ENCODE data around the gene GMPPA.

Gene GMPPA

DNA sequence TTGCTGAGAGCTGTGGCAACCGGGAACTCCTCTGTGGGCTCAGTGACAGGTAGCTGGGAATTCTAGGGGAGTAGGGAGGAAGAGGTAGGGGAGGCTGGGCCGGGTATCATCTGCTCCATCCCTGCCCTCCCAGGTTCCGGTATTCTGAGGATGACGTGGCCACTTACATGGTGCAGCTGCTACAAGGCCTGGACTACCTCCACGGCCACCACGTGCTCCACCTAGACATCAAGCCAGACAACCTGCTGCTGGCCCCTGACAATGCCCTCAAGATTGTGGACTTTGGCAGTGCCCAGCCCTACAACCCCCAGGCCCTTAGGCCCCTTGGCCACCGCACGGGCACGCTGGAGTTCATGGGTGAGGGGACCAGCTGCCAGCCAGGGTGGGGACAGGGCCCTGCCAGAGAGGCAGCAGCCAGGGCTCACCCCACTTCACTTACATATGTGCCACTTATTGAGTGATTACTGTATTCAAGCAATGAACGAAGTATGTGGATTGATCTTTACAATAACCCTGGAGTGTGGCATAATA is 8.0 kb upstream of the GMPPA start:
- TF ChIP-seq, protein P1, sequence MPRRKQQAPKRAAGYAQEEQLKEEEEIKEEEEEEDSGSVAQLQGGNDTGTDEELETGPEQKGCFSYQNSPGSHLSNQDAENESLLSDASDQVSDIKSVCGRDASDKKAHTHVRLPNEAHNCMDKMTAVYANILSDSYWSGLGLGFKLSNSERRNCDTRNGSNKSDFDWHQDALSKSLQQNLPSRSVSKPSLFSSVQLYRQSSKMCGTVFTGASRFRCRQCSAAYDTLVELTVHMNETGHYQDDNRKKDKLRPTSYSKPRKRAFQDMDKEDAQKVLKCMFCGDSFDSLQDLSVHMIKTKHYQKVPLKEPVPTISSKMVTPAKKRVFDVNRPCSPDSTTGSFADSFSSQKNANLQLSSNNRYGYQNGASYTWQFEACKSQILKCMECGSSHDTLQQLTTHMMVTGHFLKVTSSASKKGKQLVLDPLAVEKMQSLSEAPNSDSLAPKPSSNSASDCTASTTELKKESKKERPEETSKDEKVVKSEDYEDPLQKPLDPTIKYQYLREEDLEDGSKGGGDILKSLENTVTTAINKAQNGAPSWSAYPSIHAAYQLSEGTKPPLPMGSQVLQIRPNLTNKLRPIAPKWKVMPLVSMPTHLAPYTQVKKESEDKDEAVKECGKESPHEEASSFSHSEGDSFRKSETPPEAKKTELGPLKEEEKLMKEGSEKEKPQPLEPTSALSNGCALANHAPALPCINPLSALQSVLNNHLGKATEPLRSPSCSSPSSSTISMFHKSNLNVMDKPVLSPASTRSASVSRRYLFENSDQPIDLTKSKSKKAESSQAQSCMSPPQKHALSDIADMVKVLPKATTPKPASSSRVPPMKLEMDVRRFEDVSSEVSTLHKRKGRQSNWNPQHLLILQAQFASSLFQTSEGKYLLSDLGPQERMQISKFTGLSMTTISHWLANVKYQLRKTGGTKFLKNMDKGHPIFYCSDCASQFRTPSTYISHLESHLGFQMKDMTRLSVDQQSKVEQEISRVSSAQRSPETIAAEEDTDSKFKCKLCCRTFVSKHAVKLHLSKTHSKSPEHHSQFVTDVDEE (CRISPR knock-in tag; IDR thresholded peaks at IDR 0.05) = no peak
- TF ChIP-seq ISL1 (CRISPR knock-in tag; IDR thresholded peaks at IDR 0.05) = no peak
- TF ChIP-seq ARNTL (CRISPR knock-in tag; IDR thresholded peaks at IDR 0.05; ENCODE audit: borderline replicate concordance, low read depth) = no peak
- TF ChIP-seq GLIS3 (CRISPR knock-in tag; IDR thresholded peaks at IDR 0.05) = no peak
- no peak for TF ChIP-seq TCF4 (CRISPR knock-in tag; IDR thresholded peaks at IDR 0.05; ENCODE audit: borderline replicate concordance)
- TF ChIP-seq, protein P2, sequence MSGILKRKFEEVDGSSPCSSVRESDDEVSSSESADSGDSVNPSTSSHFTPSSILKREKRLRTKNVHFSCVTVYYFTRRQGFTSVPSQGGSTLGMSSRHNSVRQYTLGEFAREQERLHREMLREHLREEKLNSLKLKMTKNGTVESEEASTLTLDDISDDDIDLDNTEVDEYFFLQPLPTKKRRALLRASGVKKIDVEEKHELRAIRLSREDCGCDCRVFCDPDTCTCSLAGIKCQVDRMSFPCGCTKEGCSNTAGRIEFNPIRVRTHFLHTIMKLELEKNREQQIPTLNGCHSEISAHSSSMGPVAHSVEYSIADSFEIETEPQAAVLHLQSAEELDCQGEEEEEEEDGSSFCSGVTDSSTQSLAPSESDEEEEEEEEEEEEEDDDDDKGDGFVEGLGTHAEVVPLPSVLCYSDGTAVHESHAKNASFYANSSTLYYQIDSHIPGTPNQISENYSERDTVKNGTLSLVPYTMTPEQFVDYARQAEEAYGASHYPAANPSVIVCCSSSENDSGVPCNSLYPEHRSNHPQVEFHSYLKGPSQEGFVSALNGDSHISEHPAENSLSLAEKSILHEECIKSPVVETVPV (CRISPR knock-in tag; IDR thresholded peaks at IDR 0.05) = no peak
- TF ChIP-seq, protein P3, sequence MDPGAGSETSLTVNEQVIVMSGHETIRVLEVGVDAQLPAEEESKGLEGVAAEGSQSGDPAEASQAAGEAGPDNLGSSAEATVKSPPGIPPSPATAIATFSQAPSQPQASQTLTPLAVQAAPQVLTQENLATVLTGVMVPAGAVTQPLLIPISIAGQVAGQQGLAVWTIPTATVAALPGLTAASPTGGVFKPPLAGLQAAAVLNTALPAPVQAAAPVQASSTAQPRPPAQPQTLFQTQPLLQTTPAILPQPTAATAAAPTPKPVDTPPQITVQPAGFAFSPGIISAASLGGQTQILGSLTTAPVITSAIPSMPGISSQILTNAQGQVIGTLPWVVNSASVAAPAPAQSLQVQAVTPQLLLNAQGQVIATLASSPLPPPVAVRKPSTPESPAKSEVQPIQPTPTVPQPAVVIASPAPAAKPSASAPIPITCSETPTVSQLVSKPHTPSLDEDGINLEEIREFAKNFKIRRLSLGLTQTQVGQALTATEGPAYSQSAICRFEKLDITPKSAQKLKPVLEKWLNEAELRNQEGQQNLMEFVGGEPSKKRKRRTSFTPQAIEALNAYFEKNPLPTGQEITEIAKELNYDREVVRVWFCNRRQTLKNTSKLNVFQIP (CRISPR knock-in tag; IDR thresholded peaks at IDR 0.05; ENCODE audit: borderline replicate concordance, low read depth) = no peak
- TF ChIP-seq ZNF70 (CRISPR knock-in tag; IDR thresholded peaks at IDR 0.05) = no peak
- no peak for TF ChIP-seq CSDC2 (CRISPR knock-in tag; IDR thresholded peaks at IDR 0.05)
- ATAC-seq = no peak

DNA sequence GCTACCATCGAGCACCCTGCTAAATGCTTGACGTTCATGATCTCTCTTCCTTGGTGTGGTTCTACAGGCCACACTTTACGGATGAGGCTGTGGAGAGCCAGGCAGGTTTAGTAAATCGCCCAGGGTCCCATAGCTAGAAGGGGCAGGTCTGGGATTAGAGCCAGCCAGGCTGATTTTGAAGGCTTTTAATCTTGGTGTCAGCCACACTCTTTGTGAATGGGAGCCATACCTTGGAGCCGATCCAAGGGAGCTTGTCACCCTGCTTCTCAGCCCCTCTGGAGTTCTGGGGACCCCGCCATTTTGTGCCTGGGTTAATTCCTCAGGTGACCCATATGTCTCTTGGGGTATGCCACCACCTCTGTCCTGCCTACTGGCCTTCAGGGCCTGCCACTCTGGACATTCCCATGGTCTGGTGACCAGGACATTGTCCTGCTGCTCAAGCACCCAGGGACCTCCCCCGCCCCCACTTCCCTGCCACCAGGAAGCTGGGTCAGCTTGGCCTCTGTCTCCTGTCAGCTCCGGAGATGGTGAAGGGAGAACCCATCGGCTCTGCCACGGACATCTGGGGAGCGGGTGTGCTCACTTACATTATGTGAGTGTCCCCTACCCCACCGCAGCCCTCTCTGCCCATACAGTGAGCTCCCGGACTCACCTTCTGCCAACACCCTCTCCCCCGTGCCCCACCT is 7.3 kb upstream of the GMPPA start:
- ATAC-seq = no peak
- TF ChIP-seq GLIS3 (CRISPR knock-in tag; IDR thresholded peaks at IDR 0.05) (no peak), ZFP30 (CRISPR knock-in tag; IDR thresholded peaks at IDR 0.05) (no peak), PPARA (CRISPR knock-in tag; IDR thresholded peaks at IDR 0.05; ENCODE audit: borderline replicate concordance) (no peak), ZNF8 (CRISPR knock-in tag; IDR thresholded peaks at IDR 0.05) (no peak), ARNTL (CRISPR knock-in tag; IDR thresholded peaks at IDR 0.05; ENCODE audit: borderline replicate concordance, low read depth) (no peak), ESRRG (CRISPR knock-in tag; IDR thresholded peaks at IDR 0.05) (no peak), ISL1 (CRISPR knock-in tag; IDR thresholded peaks at IDR 0.05) (no peak), ZFP3 (CRISPR knock-in tag; IDR thresholded peaks at IDR 0.05) (no peak), ZC3H10 (CRISPR knock-in tag; IDR thresholded peaks at IDR 0.05) (no peak), TOX (CRISPR knock-in tag; IDR thresholded peaks at IDR 0.05; ENCODE audit: borderline replicate concordance) (no peak), RARB (CRISPR knock-in tag; IDR thresholded peaks at IDR 0.05) (no peak), OSR1 (CRISPR knock-in tag; IDR thresholded peaks at IDR 0.05) (no peak)
- TF ChIP-seq, protein P2 (CRISPR knock-in tag; IDR thresholded peaks at IDR 0.05) = no peak
- TF ChIP-seq, protein P4, sequence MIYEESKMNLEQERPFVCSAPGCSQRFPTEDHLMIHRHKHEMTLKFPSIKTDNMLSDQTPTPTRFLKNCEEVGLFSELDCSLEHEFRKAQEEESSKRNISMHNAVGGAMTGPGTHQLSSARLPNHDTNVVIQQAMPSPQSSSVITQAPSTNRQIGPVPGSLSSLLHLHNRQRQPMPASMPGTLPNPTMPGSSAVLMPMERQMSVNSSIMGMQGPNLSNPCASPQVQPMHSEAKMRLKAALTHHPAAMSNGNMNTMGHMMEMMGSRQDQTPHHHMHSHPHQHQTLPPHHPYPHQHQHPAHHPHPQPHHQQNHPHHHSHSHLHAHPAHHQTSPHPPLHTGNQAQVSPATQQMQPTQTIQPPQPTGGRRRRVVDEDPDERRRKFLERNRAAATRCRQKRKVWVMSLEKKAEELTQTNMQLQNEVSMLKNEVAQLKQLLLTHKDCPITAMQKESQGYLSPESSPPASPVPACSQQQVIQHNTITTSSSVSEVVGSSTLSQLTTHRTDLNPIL (CRISPR knock-in tag; IDR thresholded peaks at IDR 0.05; ENCODE audit: low read depth) = no peak
- TF ChIP-seq, protein P3 (CRISPR knock-in tag; IDR thresholded peaks at IDR 0.05; ENCODE audit: borderline replicate concordance, low read depth) = no peak
